ENCODE data around the gene ID3.
"Not testable (repeated sequence)": the region's sequence is repeated elsewhere in the genome, so short reads cannot be mapped to it uniquely, and the experiment has no call there.

ID3 gene

GRCh38 chr1:23544444-23545389 lies 14.6 kb downstream of the ID3 start:
- Histone ChIP-seq H3K4me3 (ENCODE audit: low read depth, low read length, poor library complexity, severe bottlenecking) (no peak overlapping the region), H3K79me2 (ENCODE audit: insufficient read depth, low read length) (no peaks in the 10 kb centered on the region), H3K27ac (ENCODE audit: low read depth, low read length, poor library complexity, severe bottlenecking) (peak overlapping the region; percentile 32), H3K9ac (ENCODE audit: low read length) (no peak overlapping the region), H3K9me3 (ENCODE audit: low read length) (no peaks in the 10 kb centered on the region), H4K20me1 (ENCODE audit: insufficient read depth, low read length) (no peaks in the 10 kb centered on the region), H3K9me2 (ENCODE audit: low read depth, low read length) (no peaks in the 10 kb centered on the region), H3K4me1 (ENCODE audit: insufficient read depth, low read length, severe bottlenecking) (peaks cover 47% of the 10 kb centered on the region), H2AFZ (ENCODE audit: low read length) (no peak overlapping the region), H3K4me2 (ENCODE audit: low read length) (no peak overlapping the region), H3K27me3 (ENCODE audit: insufficient read depth, low read length) (no peaks in the 10 kb centered on the region), H3K36me3 (ENCODE audit: insufficient read depth, low read length) (no peaks in the 10 kb centered on the region), H3F3A (ENCODE audit: insufficient read depth, low read length) (no peaks in the 10 kb centered on the region)
- TF ChIP-seq CTCF (IDR thresholded peaks at IDR 0.05; ENCODE audit: low read length), result peak; percentile 94
- no peak for TF ChIP-seq EZH2 (IDR thresholded peaks at IDR 0.05; ENCODE audit: borderline replicate concordance, low read length)

GRCh38 chr1:23543707-23544443 lies 15.4 kb downstream of the ID3 start:
- Histone ChIP-seq H3K4me2 (ENCODE audit: low read length) (no peak overlapping the region), H3K4me3 (ENCODE audit: low read depth, low read length, poor library complexity, severe bottlenecking) (no peak overlapping the region), H3K9ac (ENCODE audit: low read length) (no peak overlapping the region)

GRCh38 chr1:23542940-23543339 lies 16.4 kb downstream of the ID3 start:
- not testable (repeated sequence) for H2AFZ ChIP-seq (ENCODE audit: low read length); H3K79me2 ChIP-seq (ENCODE audit: insufficient read depth, low read length); H3K27ac ChIP-seq (ENCODE audit: low read depth, low read length, poor library complexity, severe bottlenecking); H3F3A ChIP-seq (ENCODE audit: insufficient read depth, low read length); H3K9me3 ChIP-seq (ENCODE audit: low read length); H3K9me2 ChIP-seq (ENCODE audit: low read depth, low read length); H3K4me2 ChIP-seq (ENCODE audit: low read length); H3K4me3 ChIP-seq (ENCODE audit: low read depth, low read length, poor library complexity, severe bottlenecking); H3K9ac ChIP-seq (ENCODE audit: low read length); H3K27me3 ChIP-seq (ENCODE audit: insufficient read depth, low read length); H4K20me1 ChIP-seq (ENCODE audit: insufficient read depth, low read length); H3K36me3 ChIP-seq (ENCODE audit: insufficient read depth, low read length)
- H3K4me1 ChIP-seq (ENCODE audit: insufficient read depth, low read length, severe bottlenecking), result peaks cover 34% of the 10 kb centered on the region

More at GRCh38 chr1:23543707-23544443, 15.4 kb downstream of the ID3 start:
- Histone ChIP-seq H4K20me1 (ENCODE audit: insufficient read depth, low read length) (no peaks in the 10 kb centered on the region), H2AFZ (ENCODE audit: low read length) (no peak overlapping the region), H3K4me1 (ENCODE audit: insufficient read depth, low read length, severe bottlenecking) (peaks cover 43% of the 10 kb centered on the region), H3K79me2 (ENCODE audit: insufficient read depth, low read length) (no peaks in the 10 kb centered on the region), H3K36me3 (ENCODE audit: insufficient read depth, low read length) (no peaks in the 10 kb centered on the region), H3F3A (ENCODE audit: insufficient read depth, low read length) (no peaks in the 10 kb centered on the region), H3K9me2 (ENCODE audit: low read depth, low read length) (no peaks in the 10 kb centered on the region), H3K27me3 (ENCODE audit: insufficient read depth, low read length) (no peaks in the 10 kb centered on the region), H3K9me3 (ENCODE audit: low read length) (no peaks in the 10 kb centered on the region), H3K27ac (ENCODE audit: low read depth, low read length, poor library complexity, severe bottlenecking) (peak overlapping the region; percentile 6)
- TF ChIP-seq EZH2 (IDR thresholded peaks at IDR 0.05; ENCODE audit: borderline replicate concordance, low read length) (no peak), CTCF (IDR thresholded peaks at IDR 0.05; ENCODE audit: low read length) (no peak)
